H1 (cell line): ENCODE data around the gene PSME1.

Source experiments
- BACH1 ChIP-seq: IDR thresholded peaks from 2 replicates; pipeline ENCODE4 v1.6.1; 2012; ENCODE audit warnings: low read length, improper control_type of control experiment
- CBX5 ChIP-seq: fragments of 300-800, 300-1000 bp; sonication (generic); IDR thresholded peaks from 2 replicates; pipeline ENCODE4 v1.7.1; 2016; ENCODE audit warnings: antibody characterized with exemption, low read length, low read depth
- CTCF ChIP-seq, 3 experiments: IDR thresholded peaks; 1 replicate in 2 of 3; 2 replicates in 1 of 3; pipeline versions ENCODE4 v1.5.1 to v1.6.1; 2011; ENCODE audit warnings: low read length in 3 of 3, mild to moderate bottlenecking in 3 of 3, inconsistent platforms in 2 of 3, low read depth in 1 of 3, moderate library complexity in 1 of 3; ENCODE audit not compliant: insufficient read depth in 1 of 3; ENCODE audit errors: control extremely low read depth in 1 of 3
- EZH2 ChIP-seq: fragments of 200-600 bp; sonication (generic); IDR thresholded peaks from 2 replicates; pipeline ENCODE4 v1.7.1; 2012; ENCODE audit warnings: low read depth, mild to moderate bottlenecking, moderate library complexity, low read length, inconsistent platforms; ENCODE audit not compliant: severe bottlenecking
- JUND ChIP-seq: IDR thresholded peaks from 2 replicates; pipeline ENCODE4 v1.6.1; 2011; ENCODE audit warnings: mild to moderate bottlenecking, improper control_type of control experiment, low read length
- NRF1 ChIP-seq: IDR thresholded peaks from 2 replicates; pipeline ENCODE4 v1.6.1; 2011; ENCODE audit warnings: mild to moderate bottlenecking, low read depth, low read length, improper control_type of control experiment
- POLR2A ChIP-seq, 2 experiments: IDR thresholded peaks; 1 replicate in 1 of 2; 2 replicates in 1 of 2; pipeline ENCODE4 v1.6.1; 2011; ENCODE audit warnings: low read depth in 2 of 2, low read length in 2 of 2, mild to moderate bottlenecking in 2 of 2; ENCODE audit errors: control extremely low read depth in 1 of 2
- POLR2AphosphoS5 ChIP-seq: IDR thresholded peaks from 2 replicates; pipeline ENCODE4 v1.6.1; 2011; ENCODE audit warnings: low read depth, low read length
- RAD21 ChIP-seq, 2 experiments: IDR thresholded peaks in 1 of 2; conservative IDR thresholded peaks in 1 of 2; 2 replicates each; pipeline ENCODE4 v1.6.1; 2011; ENCODE audit warnings: low read depth in 2 of 2, low read length in 2 of 2, improper control_type of control experiment in 1 of 2, inconsistent platforms in 1 of 2, mild to moderate bottlenecking in 1 of 2, moderate library complexity in 1 of 2
- SP2 ChIP-seq: IDR thresholded peaks from 2 replicates; pipeline ENCODE4 v1.6.1; 2012; ENCODE audit warnings: mild to moderate bottlenecking, low read length, inconsistent platforms
- TAF1 ChIP-seq: IDR thresholded peaks from 2 replicates; pipeline ENCODE4 v1.6.1; 2011; ENCODE audit warnings: mild to moderate bottlenecking, low read depth, low read length

GRCh38 chr14:24092505-24093206 is 43.3 kb upstream of the PSME1 start:
- TF ChIP-seq CTCF (IDR thresholded peaks at IDR 0.05; ENCODE audit: control extremely low read depth in 1 of 3, insufficient read depth in 1 of 3, low read depth in 1 of 3, low read length in 3 of 3) (no peak), POLR2A (IDR thresholded peaks at IDR 0.05; ENCODE audit: control extremely low read depth in 1 of 2, low read depth in 2 of 2, low read length in 2 of 2) (no peak), CBX5 (no peak), SP2 (no peak), POLR2AphosphoS5 (no peak), NRF1 (no peak), JUND (no peak), EZH2 (no peak), TAF1 (no peak), RAD21 (IDR thresholded peaks at IDR 0.05 in 1 of 2, conservative IDR thresholded peaks at IDR 0.05 in 1 of 2; ENCODE audit: low read depth in 2 of 2, low read length in 2 of 2) (no peak), BACH1 (no peak)
